ENCODE results near the gene CCDC106. TPM values are rescaled to one million over a fixed set of nuclear protein-coding genes. Genes with fewer than 3 reads are reported as not detected.

The CCDC106 gene
- total RNA-seq, 2 experiments from 2014 or later, result 12.1 to 13.4 TPM

DNA sequence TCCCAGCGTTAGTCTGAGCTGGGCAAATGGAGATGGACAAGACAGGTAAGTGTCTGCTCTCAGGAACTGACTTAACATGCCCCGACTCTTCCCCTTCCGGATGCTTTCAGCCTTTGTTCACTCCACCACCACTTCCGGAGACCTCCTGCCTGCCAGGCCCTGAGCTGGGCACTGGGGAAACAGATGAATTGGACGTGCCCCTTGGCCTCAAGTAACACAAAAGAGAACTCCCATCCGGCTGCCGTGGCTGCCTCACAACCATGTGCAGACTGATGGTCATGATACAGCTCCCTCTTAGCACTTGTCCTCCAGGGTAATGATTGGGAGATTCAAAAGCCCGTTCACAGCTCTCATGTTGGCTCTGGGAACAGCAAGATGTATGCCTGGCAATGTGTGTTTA, 30.6 kb upstream of the CCDC106 start:
- Mint-ChIP-seq H3K27ac (no peak overlapping the region), H3K36me3 (peaks cover 22% of the 10 kb centered on the region), H3K4me3 (no peak overlapping the region), H3K9me3 (no peaks in the 10 kb centered on the region), H3K4me1 (peaks cover 19% of the 10 kb centered on the region), H3K27me3 (no peaks in the 10 kb centered on the region)
- POLR2A ChIA-PET, result interaction anchor here (1.0 kb wide), 1 partner anchor 12 kb away, joined by 4 read pairs; the partner anchor contains the start of gene ZNF865
- ATAC-seq (ENCODE audit: low read depth) (no peak), DNase-seq (no peak)

DNA sequence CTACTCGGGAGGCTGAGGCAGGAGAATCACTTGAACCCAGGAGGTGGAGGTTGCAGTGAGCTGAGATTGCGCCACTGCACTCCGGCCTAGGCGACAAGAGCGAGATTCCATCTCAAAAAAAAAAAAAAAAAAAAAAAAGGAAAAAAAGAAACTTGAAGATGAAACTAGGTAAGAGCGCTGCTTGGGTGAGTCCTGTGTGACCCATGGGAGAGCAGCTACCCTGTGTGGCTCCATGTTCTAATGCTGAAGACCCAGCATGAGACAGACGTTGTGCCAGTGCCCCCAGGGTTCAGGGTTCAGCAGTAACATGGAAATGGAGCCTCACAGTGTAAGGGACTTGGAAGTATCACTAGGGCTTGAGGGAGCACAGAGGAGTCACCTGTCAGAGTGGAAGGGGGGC, 29.6 kb upstream of the CCDC106 start:
- Mint-ChIP-seq H3K4me3 (no peak overlapping the region), H3K9me3 (no peaks in the 10 kb centered on the region), H3K36me3 (peaks cover 18% of the 10 kb centered on the region), H3K27me3 (no peaks in the 10 kb centered on the region), H3K4me1 (peaks cover 22% of the 10 kb centered on the region), H3K27ac (no peak overlapping the region)
- DNase-seq (no peak), ATAC-seq (ENCODE audit: low read depth) (no peak)
- POLR2A ChIA-PET, result interaction anchor here (0.7 to 1.0 kb wide), 3 partner anchors 13 to 357 kb away, joined by 3 to 4 read pairs (median 3); partner anchors contain the start of gene ZNF865

DNA sequence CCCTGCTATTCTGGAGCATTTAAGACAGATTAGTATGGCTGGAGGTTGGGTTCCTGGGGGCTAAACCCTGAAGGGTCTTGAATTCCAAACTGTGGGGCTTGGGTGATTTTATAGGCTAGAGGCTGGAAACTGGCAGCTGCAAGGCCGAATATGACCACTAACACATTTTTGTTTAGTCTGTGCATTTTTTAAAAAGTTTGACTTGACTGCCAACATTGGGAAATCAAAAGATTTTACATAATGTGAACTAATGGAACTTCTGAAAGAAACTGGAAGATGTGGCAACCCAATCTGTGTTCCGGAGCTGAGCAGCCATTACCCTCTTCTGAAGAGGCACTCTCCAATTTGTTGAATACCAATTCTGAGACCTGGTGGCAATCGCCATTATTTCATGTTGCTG, 28.7 kb upstream of the CCDC106 start:
- no peak overlapping the region for H3K4me3 Mint-ChIP-seq
- no peak for ATAC-seq (ENCODE audit: low read depth)
- no peaks in the 10 kb centered on the region for H3K27me3 Mint-ChIP-seq
- no peak overlapping the region for H3K27ac Mint-ChIP-seq
- peaks cover 1% of the 10 kb centered on the region for H3K9me3 Mint-ChIP-seq
- no peak for DNase-seq
- peaks cover 18% of the 10 kb centered on the region for H3K36me3 Mint-ChIP-seq
- POLR2A ChIA-PET, result interaction anchor here (0.7 to 1.3 kb wide), 2 partner anchors 82 to 118 kb away, joined by 3 read pairs; no protein-coding TSS in a partner anchor
- peaks cover 29% of the 10 kb centered on the region for H3K4me1 Mint-ChIP-seq

DNA sequence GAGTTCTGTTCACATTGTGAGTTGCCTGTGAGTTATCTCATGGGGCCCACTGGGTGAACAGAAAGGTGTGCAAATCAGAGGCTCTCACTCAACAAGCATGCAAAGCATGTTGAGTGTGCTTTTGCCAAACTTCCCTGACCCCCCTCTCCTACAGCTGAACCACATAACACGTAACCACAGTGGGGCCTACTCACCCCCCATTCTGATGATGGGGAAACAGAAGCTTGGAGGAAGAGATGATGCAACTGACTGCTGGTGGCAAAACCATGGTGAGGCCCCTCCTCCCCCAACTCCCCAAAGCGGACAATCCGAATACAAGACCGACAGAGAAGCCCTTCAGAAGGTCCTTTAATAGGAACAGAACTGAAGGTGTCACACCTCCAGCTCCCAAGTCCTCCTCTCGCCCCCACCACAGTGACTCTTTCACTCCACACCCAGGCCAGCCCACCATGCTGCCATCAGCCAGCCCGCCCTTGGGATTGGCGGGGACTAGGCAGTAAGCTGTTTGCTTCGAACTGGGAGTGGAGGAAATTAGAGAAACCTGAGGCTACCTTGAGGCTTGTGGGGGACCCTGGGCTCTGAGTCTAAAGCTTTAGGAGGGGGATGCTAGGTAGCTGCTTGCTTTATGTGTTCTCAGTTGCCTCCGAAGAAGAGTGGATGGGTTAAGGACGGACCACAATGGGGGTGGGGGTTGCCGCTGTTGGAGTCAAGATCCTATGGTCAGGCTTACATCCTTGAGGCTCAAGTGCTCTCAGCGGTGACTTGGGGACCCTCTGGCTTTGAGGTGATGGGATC, 27.4 kb upstream of the CCDC106 start:
- ATAC-seq (ENCODE audit: low read depth) (peak; percentile 10), DNase-seq (no peak)
- POLR2A ChIA-PET, result interaction anchor here (0.6 to 1.8 kb wide), 6 partner anchors 11 to 364 kb away, joined by 3 to 12 read pairs (median 4); partner anchors contain the start of gene ZNF865
- peak overlapping the region; percentile 12 for H3K4me3 Mint-ChIP-seq
- no peaks in the 10 kb centered on the region for H3K27me3 Mint-ChIP-seq
- H3K9me3 Mint-ChIP-seq, result peaks cover 1% of the 10 kb centered on the region
- peaks cover 17% of the 10 kb centered on the region for H3K36me3 Mint-ChIP-seq
- H3K4me1 Mint-ChIP-seq, result peaks cover 34% of the 10 kb centered on the region
- peak overlapping the region; percentile 70 for H3K27ac Mint-ChIP-seq

DNA sequence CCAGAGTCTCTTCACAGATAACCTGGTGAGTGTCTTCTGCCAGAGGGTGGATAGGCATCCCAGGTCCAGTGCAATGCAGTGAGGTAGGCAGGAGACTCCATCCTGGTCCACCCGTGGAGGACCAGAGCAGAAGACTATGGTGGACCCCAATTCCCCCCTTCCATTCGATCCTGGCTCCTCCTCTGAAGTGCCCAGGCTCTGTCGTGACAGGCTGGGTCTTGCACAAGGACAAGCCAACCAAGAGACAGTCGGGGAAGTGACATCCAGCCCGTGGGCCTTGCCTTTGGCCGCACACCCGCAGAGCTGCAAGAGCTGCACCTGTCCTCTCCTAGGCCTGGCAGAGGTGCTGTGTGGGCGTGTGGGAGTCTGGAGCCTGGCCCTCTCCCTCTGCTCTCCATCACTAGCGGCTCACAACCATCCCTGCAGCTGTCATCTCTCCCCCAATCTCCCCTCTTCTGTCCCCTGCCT, 26.8 kb upstream of the CCDC106 start:
- H3K4me1 Mint-ChIP-seq, result peaks cover 39% of the 10 kb centered on the region
- DNase-seq (no peak), ATAC-seq (ENCODE audit: low read depth) (no peak)
- H3K27me3 Mint-ChIP-seq, result no peaks in the 10 kb centered on the region
- peaks cover 17% of the 10 kb centered on the region for H3K36me3 Mint-ChIP-seq
- H3K9me3 Mint-ChIP-seq, result peaks cover 1% of the 10 kb centered on the region
- H3K27ac Mint-ChIP-seq, result peak overlapping the region; percentile 70
- no peak overlapping the region for H3K4me3 Mint-ChIP-seq
- POLR2A ChIA-PET, result interaction anchor here (1.0 to 1.8 kb wide), 2 partner anchors 12 to 15 kb away, joined by 5 to 12 read pairs; partner anchors contain the start of gene ZNF865

DNA sequence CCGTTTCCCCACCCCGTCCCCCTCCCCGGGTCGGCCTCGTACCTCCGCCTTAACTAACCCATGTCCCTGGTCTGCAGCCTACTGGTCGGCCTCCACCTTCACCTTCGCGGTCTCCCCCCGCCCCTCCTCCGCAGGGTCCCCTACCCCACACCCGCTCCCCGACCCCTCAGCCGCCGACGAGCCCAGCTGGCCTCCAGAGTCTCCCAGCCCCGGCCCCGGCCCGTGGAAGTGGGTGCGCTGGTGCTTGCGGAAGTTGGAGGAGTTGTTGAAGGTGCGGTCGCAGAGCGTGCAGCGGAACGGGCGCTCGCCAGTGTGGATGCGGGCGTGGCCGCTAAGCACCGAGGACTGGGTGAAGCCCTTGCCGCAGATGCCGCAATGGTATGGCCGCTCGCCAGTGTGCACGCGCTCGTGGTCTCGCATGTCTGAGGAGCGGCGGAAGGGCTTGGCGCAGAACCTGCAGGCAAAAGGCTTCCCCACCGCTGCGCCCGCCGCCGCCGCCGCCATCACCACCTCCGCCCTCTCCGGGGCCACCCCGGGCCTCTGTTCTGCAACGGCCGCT, 26.3 kb upstream of the CCDC106 start:
- POLR2A ChIA-PET, result interaction anchor here (1.8 kb wide), 1 partner anchor 16 kb away, joined by 12 read pairs; the partner anchor contains the start of gene ZNF865

DNA sequence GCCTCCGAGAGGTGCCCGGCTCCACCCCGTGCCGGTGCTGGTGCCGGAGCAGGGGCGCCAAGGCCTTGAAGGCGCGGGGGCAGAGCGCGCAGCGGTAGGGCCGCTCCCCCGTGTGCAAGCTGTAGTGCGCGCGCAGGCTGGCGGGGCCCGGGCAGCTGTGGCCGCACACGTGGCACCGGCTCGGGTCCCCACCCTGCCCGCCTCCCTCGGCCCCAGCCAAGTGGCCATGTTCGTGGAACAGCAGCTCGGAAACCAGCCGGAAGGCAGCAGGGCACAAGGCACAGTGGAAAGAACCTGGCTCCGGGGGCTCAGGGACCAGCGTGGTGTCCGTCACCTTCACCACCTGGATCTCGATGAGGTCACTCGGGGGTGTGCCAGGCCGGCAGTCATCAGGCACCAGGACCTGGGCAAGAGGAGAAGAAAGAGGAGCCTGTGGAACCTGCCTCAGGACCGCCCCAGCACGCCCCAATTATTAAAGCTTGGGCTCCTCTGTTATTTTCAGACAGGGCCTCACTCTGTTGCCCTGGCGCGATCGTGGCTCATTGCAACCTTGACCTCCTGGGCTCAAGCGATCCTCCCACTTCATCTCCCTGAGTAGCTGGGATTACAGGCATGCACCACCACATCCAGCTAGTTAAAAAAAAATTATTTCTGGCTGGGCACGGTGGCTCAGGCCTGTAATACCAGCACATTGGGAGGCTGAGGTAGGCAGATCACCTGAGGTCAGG, 25.6 kb upstream of the CCDC106 start:
- POLR2A ChIA-PET, result no interaction called here
- Mint-ChIP-seq H3K4me1 (peaks cover 50% of the 10 kb centered on the region), H3K27ac (no peak overlapping the region)

More for the DNA sequence above, 26.3 kb upstream of the CCDC106 start:
- Mint-ChIP-seq H3K36me3 (peaks cover 14% of the 10 kb centered on the region), H3K9me3 (peaks cover 1% of the 10 kb centered on the region), H3K4me3 (no peak overlapping the region), H3K4me1 (peaks cover 44% of the 10 kb centered on the region), H3K27me3 (no peaks in the 10 kb centered on the region), H3K27ac (no peak overlapping the region)
- ATAC-seq (ENCODE audit: low read depth), result no peak
- DNase-seq, result no peak

DNA sequence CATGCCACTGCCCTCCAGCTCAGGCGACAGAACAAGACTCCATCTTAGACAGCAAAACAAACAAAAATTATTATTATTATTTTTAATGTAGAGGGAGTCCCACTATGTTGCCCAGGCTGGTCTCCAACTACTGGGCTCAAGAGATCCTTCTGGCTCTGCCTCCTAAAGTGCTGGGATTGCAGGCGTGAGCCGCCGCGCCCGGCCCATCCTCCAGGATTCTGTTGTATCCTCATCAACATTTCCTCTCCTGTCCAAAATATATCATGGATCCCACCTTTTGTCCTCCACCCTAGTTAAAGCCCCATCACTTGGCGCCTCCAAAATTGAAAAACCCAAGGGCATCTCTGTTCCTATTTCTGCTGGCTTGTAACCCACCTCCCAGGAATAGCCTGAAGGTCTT, 24.9 kb upstream of the CCDC106 start:
- Mint-ChIP-seq H3K27ac (peak overlapping the region; percentile 99), H3K4me1 (peaks cover 55% of the 10 kb centered on the region), H3K27me3 (peaks cover 7% of the 10 kb centered on the region), H3K9me3 (peaks cover 1% of the 10 kb centered on the region), H3K4me3 (no peak overlapping the region), H3K36me3 (peaks cover 4% of the 10 kb centered on the region)
- DNase-seq, result no peak
- POLR2A ChIA-PET, result interaction anchor here (4.3 kb wide), 1 partner anchor 24 kb away, joined by 49 read pairs; the partner anchor contains the start of genes FIZ1 and ZNF524
- ATAC-seq (ENCODE audit: low read depth), result no peak

More for the DNA sequence above, 25.6 kb upstream of the CCDC106 start:
- Mint-ChIP-seq H3K9me3 (peaks cover 1% of the 10 kb centered on the region), H3K36me3 (peaks cover 9% of the 10 kb centered on the region), H3K27me3 (peaks cover 2% of the 10 kb centered on the region), H3K4me3 (no peak overlapping the region)
- ATAC-seq (ENCODE audit: low read depth), result no peak
- DNase-seq, result no peak

DNA sequence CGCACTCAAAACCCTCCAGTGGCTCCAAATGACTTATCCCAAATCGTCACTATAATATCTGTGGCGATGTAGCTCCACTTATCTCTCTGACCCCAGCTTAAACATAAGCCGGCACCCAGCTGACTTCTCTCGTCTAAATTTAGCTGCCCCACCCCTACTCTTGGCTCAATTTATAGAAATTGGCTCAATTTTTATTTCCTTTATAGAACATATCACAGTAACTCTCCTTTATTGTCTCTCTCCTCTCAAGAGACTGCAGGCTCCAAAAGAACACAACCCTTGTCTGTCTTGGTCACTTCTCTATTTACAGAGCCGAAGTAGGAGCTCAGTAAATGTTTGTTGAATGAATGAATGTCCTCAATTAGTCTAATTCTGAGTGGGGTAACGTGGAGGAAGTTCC, 24.5 kb upstream of the CCDC106 start:
- peaks cover 4% of the 10 kb centered on the region for H3K36me3 Mint-ChIP-seq
- peaks cover 55% of the 10 kb centered on the region for H3K4me1 Mint-ChIP-seq
- no peak for ATAC-seq (ENCODE audit: low read depth)

DNA sequence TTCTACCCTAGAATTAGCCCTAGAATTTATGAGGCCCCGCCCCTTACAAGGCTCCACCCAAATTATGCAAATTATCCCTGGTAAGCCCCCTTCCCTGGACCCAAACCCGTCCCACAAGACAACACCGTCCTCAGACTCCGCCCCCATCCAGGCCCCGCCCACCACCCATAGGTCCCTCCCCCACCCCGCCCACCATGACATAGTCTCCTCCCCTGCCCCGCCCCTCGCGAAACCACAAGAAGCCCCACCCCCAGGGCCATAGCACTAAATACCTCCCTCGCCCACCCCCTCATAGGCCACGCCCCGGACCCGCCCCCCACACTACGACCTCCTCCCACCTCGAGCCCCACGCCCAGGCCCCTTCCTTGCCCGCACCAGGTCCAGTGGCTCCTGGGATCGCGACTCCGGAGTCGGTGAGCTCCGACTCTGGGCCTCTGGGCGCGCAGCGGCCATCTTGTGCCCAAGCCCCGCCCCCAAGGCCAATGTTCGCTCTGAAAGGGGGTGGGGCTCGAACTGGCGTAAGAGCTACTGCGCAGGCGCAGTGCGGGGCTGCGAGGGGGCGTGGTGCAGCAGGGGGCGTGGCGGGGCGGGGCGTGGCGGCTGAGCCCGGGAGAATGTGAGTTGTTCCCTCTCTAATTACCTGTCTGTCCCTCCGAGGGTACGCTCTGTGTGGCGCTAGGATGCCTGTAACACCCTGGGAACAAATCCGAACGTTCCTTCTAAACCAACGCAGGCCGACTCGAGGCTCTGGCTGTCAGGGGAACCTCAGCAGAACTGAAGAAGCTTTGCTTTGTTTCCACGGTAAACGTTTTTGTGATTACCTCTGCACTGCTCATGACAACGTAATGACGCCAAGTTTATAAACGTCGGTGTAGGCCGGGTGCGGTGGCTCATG, 23.7 kb upstream of the CCDC106 start, which contains the start of gene ZNF784:
Gene ZNF784, minus strand, starts transcription at position 458 of the 895 bp plus-strand sequence. Its CDS starts 5 bp downstream, at position 453.
- Mint-ChIP-seq H3K4me1 (peaks cover 53% of the 10 kb centered on the region), H3K9me3 (peaks cover 1% of the 10 kb centered on the region), H3K36me3 (peaks cover 4% of the 10 kb centered on the region), H3K4me3 (peak within 1 kb of the TSS; percentile 99), H3K27me3 (peaks cover 17% of the 10 kb centered on the region), H3K27ac (peak within 1 kb of the TSS; percentile 99)
- ATAC-seq (ENCODE audit: low read depth) (peak; percentile 55), DNase-seq (peak; percentile 97)
- POLR2A ChIA-PET, result interaction anchor here (0.7 to 4.3 kb wide), 15 partner anchors 9 to 285 kb away, joined by 3 to 49 read pairs (median 4); partner anchors contain the start of genes FIZ1, ISOC2, KMT5C and U2AF2

More for the DNA sequence above, 24.5 kb upstream of the CCDC106 start:
- POLR2A ChIA-PET, result interaction anchor here (4.3 kb wide), 1 partner anchor 25 kb away, joined by 49 read pairs; the partner anchor contains the start of genes FIZ1 and ZNF524
- Mint-ChIP-seq H3K4me3 (peak overlapping the region; percentile 99), H3K27ac (peak overlapping the region; percentile 99), H3K27me3 (peaks cover 12% of the 10 kb centered on the region), H3K9me3 (peaks cover 1% of the 10 kb centered on the region)
- DNase-seq, result no peak

DNA sequence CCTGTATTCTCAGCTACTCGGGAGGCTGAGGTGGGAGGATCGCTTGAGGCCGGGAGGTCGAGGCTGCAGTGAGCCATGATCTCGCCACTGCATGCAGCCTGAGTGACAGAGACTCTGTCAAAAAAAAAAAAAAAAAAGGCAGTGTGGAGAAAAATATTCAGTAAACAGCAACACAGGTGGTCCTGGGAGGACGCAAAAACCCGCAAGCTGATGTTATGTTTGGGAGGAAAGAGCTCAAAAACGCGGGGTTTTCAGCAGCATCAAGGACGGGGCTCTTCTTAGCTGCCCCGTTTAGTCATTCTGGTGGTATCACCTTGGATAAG, 23.0 kb upstream of the CCDC106 start:
- H3K9me3 Mint-ChIP-seq, result peaks cover 1% of the 10 kb centered on the region
- DNase-seq (no peak), ATAC-seq (ENCODE audit: low read depth) (no peak)
- POLR2A ChIA-PET, result interaction anchor here (0.7 to 4.3 kb wide), 16 partner anchors 8 to 465 kb away, joined by 3 to 49 read pairs (median 4); partner anchors contain the start of genes FIZ1, ISOC2, KMT5C and U2AF2
- peak overlapping the region; percentile 99 for H3K27ac Mint-ChIP-seq
- H3K36me3 Mint-ChIP-seq, result no peaks in the 10 kb centered on the region
- H3K4me1 Mint-ChIP-seq, result peaks cover 49% of the 10 kb centered on the region
- H3K27me3 Mint-ChIP-seq, result peaks cover 17% of the 10 kb centered on the region
- H3K4me3 Mint-ChIP-seq, result peak overlapping the region; percentile 99

DNA sequence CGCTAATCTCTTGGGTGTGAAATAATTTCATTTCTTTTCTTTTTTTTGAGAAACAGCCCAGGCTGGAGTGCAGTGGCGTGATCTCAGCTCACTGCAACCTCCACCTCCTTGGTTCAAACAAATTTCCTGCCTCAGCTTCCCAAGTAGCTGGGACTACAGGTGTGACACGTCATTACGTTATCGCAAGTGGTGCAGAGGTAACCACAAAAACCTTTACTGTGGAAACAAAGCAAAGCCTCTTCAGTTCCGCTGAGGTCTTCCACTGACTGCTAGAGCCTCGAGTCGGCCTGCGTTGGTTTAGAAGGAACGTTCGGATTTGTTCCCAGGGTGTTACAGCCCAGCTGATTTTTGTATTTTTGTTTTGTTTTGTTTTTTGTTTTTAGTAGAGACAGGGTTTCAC, 21.7 kb upstream of the CCDC106 start:
- Mint-ChIP-seq H3K4me1 (peaks cover 37% of the 10 kb centered on the region), H3K27me3 (peaks cover 22% of the 10 kb centered on the region), H3K27ac (peak overlapping the region; percentile 75), H3K9me3 (peaks cover 1% of the 10 kb centered on the region), H3K36me3 (no peaks in the 10 kb centered on the region), H3K4me3 (peak overlapping the region; percentile 74)
- DNase-seq (no peak), ATAC-seq (ENCODE audit: low read depth) (peak; percentile 62)
- POLR2A ChIA-PET, result interaction anchor here (1.2 to 4.3 kb wide), 4 partner anchors 17 to 150 kb away, joined by 5 to 49 read pairs (median 21); partner anchors contain the start of genes FIZ1, ZNF524, ZNF628 and ZNF865

Measured in activated naive CD8-positive, alpha-beta T cell treated with anti-CD3 and anti-CD28 coated beads, Interleukin-2, amount 10 ng/mL, durations not matched to agents 7 days and 5 days (primary cell).